Smooth muscle cell (in vitro differentiated cells): ENCODE data around the gene ABLIM2. TPM values are rescaled to one million over a fixed set of nuclear protein-coding genes. Genes with fewer than 3 reads are reported as not detected.

Experiments
- DNase-seq: peaks from one replicate; lab custom pipeline; 2025; ENCODE audit not compliant: unreplicated experiment; lab: John Stamatoyannopoulos, UW
- H2AFZ ChIP-seq: fragments of 200-600 bp; sonication (generic); 2 replicates; pipeline ENCODE4 v1.6.0; 2016; ENCODE audit warnings: antibody characterized with exemption, low read depth, mild to moderate bottlenecking
- H3F3A ChIP-seq: fragments of 200-600 bp; sonication (generic); 2 replicates; pipeline ENCODE4 v1.6.0; 2017; ENCODE audit warnings: antibody characterized with exemption, low read depth
- H3K27ac ChIP-seq: fragments of 200-600 bp; sonication (generic); 2 replicates; pipeline ENCODE4 v1.5.1; 2016; ENCODE audit warnings: low read depth, mild to moderate bottlenecking
- H3K27me3 ChIP-seq: fragments of 200-600 bp; sonication (generic); 2 replicates; pipeline ENCODE4 v1.6.1; 2016; ENCODE audit warnings: low read depth, mild to moderate bottlenecking
- H3K36me3 ChIP-seq: fragments of 200-600 bp; sonication (generic); 2 replicates; pipeline ENCODE4 v1.5.1; 2016; ENCODE audit warnings: low read depth
- H3K4me1 ChIP-seq: fragments of 200-600 bp; sonication (generic); 2 replicates; pipeline ENCODE4 v1.5.1; 2016; ENCODE audit warnings: low read depth
- H3K4me2 ChIP-seq: fragments of 200-600 bp; sonication (generic); 2 replicates; pipeline ENCODE4 v1.6.0; 2016; ENCODE audit warnings: mild to moderate bottlenecking
- H3K4me3 ChIP-seq: fragments of 200-600 bp; sonication (generic); 2 replicates; pipeline ENCODE4 v1.5.1; 2016; ENCODE audit warnings: mild to moderate bottlenecking
- H3K79me2 ChIP-seq: fragments of 200-600 bp; sonication (generic); 2 replicates; pipeline ENCODE4 v1.6.0; 2016; ENCODE audit warnings: low read depth, mild to moderate bottlenecking
- H3K9ac ChIP-seq: fragments of 200-600 bp; sonication (generic); 2 replicates; pipeline ENCODE4 v1.6.0; 2016; ENCODE audit warnings: low read depth
- H3K9me3 ChIP-seq: fragments of 200-600 bp; sonication (generic); replicated peaks from 2 replicates; pipeline ENCODE4 v1.5.1; 2016; ENCODE audit warnings: low read depth
- H4K20me1 ChIP-seq: fragments of 200-600 bp; sonication (generic); 2 replicates; pipeline ENCODE4 v1.6.0; 2016; ENCODE audit warnings: low read depth
- WGBS: methylation state at CpG from one replicate; pipeline ENCODE4 v1.1.7; 2016; ENCODE audit warnings: low lambda C conversion rate; 5-methylcytosine and 5-hydroxymethylcytosine counted together
- polyA plus RNA-seq: library from polyadenylated mRNA; unstranded; fragments of >200 nt; fragmentation: Nextera tagmentation; extraction: Ambion mirVana; gene quantifications from 2 replicates; pipeline ENCODE4 v1.2.1, GENCODE V29; 2016
- total RNA-seq: library from RNA; depleted of rRNA; stranded (reverse); fragments of >200 nt; gene quantifications from 2 replicates; pipeline ENCODE4 v1.2.3, GENCODE V29; 2014
- TF ChIP-seq, protein P1 (sequence below): fragments of 200-600 bp; sonication (generic); IDR thresholded peaks from 2 replicates; pipeline ENCODE4 v1.5.1; 2017; ENCODE audit warnings: borderline replicate concordance, mild to moderate bottlenecking, antibody characterized with exemption; ENCODE audit not compliant: insufficient read depth, poor library complexity, severe bottlenecking

Gene ABLIM2
- total and polyA plus RNA-seq, 2 experiments from 2014 or later: 0.08 TPM; not detected in 1

DNA sequence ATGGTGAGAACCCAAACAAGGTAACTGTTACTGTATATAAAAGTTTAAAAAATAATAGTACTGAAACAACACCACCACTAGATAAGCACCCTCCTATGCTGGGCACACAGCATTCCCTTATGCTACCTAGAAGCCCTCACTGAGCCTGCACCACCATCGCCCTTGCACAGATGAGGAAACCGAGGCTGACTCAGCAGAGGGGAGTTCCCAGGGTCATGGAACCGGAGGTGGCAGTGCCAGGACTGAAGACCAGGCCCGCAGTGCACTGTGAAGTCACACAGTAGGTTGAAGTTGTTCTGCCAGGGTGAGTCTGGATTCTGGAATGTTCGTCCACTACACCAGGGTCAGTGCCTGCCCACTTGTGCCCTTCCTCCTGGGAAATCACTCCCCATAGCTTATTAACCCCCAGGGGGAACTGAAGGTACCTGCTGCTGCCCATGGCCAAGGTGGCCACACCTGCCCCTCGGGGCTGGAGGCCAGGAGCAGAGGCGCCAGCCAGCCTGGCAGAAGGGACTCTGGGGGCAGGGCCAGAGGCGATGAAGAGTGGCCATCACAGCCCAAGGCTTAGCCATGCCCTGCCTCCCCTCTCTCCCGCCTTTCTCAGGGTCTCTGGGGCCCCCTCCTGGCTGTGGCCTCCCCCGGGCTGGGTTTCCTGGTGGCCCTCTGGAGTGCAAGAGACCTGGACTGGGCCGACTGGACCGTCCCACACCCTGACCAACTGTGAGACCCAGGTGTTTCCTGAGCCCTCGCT lies 15.1 kb upstream of the ABLIM2 start:
- TF ChIP-seq, protein P1, sequence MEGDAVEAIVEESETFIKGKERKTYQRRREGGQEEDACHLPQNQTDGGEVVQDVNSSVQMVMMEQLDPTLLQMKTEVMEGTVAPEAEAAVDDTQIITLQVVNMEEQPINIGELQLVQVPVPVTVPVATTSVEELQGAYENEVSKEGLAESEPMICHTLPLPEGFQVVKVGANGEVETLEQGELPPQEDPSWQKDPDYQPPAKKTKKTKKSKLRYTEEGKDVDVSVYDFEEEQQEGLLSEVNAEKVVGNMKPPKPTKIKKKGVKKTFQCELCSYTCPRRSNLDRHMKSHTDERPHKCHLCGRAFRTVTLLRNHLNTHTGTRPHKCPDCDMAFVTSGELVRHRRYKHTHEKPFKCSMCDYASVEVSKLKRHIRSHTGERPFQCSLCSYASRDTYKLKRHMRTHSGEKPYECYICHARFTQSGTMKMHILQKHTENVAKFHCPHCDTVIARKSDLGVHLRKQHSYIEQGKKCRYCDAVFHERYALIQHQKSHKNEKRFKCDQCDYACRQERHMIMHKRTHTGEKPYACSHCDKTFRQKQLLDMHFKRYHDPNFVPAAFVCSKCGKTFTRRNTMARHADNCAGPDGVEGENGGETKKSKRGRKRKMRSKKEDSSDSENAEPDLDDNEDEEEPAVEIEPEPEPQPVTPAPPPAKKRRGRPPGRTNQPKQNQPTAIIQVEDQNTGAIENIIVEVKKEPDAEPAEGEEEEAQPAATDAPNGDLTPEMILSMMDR: no peak
- H2AFZ ChIP-seq: no peak overlapping the region
- no peaks in the 10 kb centered on the region for H3K27me3 ChIP-seq
- no peaks in the 10 kb centered on the region for H3K4me1 ChIP-seq
- DNase-seq: no peak
- no peak overlapping the region for H3K27ac ChIP-seq
- no peaks in the 10 kb centered on the region for H4K20me1 ChIP-seq
- no peaks in the 10 kb centered on the region for H3F3A ChIP-seq
- H3K4me3 ChIP-seq: no peak overlapping the region
- H3K36me3 ChIP-seq: no peaks in the 10 kb centered on the region
- 85% methylated on average over 13 of the region's 13 CpGs for WGBS
- no peaks in the 10 kb centered on the region for H3K79me2 ChIP-seq
- no peak overlapping the region for H3K9ac ChIP-seq
- no peaks in the 10 kb centered on the region for H3K9me3 ChIP-seq
- no peak overlapping the region for H3K4me2 ChIP-seq

DNA sequence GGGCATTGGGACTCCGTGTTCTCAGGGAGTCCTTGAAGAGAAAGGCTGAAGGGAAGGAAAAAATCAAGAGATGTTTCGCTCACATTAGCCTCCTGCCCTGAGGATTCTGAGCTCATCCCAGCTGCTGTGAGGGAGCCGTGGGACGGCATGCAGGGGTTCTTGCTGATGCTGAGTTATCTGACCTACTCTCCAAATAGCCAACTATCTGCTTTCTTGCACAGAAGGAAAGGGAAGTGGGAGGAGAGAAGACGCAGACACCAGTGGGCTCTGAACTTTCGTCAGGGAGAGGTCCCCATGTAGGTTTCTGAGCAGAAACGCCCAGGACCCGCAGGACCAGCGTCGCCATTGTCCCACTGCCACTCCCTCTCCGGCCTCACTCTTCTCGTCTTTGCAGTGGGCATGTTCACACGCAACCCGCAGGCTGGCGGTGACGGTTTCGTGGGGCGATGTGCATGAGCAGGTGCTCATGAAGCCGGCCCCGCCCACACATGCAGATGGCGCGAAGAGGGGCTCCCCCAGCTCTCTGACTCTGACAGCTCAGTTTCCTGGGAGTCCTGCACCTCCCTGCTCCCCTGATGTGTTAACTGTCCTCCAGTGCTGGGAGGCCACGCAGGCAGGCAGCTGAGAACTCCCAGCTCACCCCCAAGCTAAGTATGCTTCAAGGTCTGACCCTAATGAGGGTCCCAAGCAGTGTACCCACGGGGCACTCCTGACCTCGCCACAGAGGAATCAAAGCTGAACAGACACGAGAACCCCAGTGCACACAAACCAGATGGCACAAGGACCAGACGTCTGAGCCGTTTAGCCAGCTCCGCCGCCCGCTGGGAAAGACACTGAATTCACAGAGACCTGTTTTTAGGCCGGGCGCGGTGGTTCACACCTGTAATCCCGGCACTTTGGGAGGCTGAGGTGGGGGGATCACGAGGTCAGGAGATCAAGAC lies 13.6 kb upstream of the ABLIM2 start:
- Histone ChIP-seq H3K27ac (no peak overlapping the region), H3K9me3 (no peaks in the 10 kb centered on the region), H3K36me3 (no peaks in the 10 kb centered on the region), H4K20me1 (no peaks in the 10 kb centered on the region), H3K79me2 (no peaks in the 10 kb centered on the region), H3K4me2 (no peak overlapping the region), H2AFZ (no peak overlapping the region), H3K27me3 (no peaks in the 10 kb centered on the region), H3F3A (no peaks in the 10 kb centered on the region), H3K4me3 (no peak overlapping the region), H3K4me1 (no peaks in the 10 kb centered on the region), H3K9ac (no peak overlapping the region)
- no peak for DNase-seq
- 86% methylated on average over 35 of the region's 36 CpGs for WGBS
- TF ChIP-seq, protein P1: no peak

DNA sequence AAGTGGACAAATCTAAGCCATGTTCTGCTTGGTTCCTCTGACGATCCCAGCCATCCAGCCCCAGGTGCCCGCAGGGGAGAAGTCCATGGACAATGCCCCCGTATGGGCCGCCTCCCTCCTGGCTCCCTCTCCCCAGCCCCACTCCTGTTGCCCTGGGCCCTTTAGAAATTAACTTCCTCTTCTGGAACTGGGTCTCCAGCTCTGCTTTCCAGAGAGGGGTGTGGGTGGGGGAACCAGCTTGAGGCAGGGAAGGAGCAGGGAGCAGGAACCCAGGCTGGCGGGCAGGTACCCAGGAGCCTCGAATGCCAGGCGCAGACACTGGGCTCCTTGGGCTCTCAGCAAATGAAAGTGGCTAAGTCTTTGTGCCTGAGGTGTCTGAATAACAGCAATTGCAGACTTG lies 12.7 kb upstream of the ABLIM2 start:
- 95% methylated on average over 7 of the region's 7 CpGs for WGBS
- no peak overlapping the region for H3K4me2 ChIP-seq
- H3K27me3 ChIP-seq: no peaks in the 10 kb centered on the region

More for the DNA sequence above, 12.7 kb upstream of the ABLIM2 start:
- TF ChIP-seq, protein P1: no peak
- Histone ChIP-seq H3K9me3 (no peaks in the 10 kb centered on the region), H3K4me3 (no peak overlapping the region), H3K79me2 (no peaks in the 10 kb centered on the region), H3K27ac (no peak overlapping the region), H3K9ac (no peak overlapping the region), H4K20me1 (no peaks in the 10 kb centered on the region), H3F3A (no peaks in the 10 kb centered on the region), H2AFZ (no peak overlapping the region), H3K36me3 (no peaks in the 10 kb centered on the region), H3K4me1 (no peaks in the 10 kb centered on the region)
- DNase-seq: no peak
